Limb (tissue), 2 donors: ENCODE data around the gene TMEM120B.
"Not testable (repeated sequence)": the region's sequence is repeated elsewhere in the genome, so short reads cannot be mapped to it uniquely, and the experiment has no call there.

ENCODE experiments used
- DNase-seq, 2 donors: peaks; one replicate each; pipeline ENCODE4 v3.0.0-alpha.2; 2016; ENCODE audit errors: extremely low spot score in 2 of 2

The TMEM120B gene

GRCh38 chr12:121712461-121713256 is at the start of gene TMEM120B:
Gene TMEM120B (plus strand): TSS chr12:121712752. CDS start chr12:121712896, 144 bp downstream.
- peak; percentile 73 to 94 for DNase-seq

- DNase-seq: no peak
These were observed 49.0 kb upstream of the TMEM120B start for GRCh38 chr12:121663610-121663929.

GRCh38 chr12:121666829-121667228 is 45.7 kb upstream of the TMEM120B start:
- DNase-seq: not testable (repeated sequence)

- peak; percentile 72 to 77 for DNase-seq
These were observed 43.6 kb upstream of the TMEM120B start for GRCh38 chr12:121668750-121669520.

GRCh38 chr12:121669521-121669900 is 43.0 kb upstream of the TMEM120B start, which contains the start of gene MORN3:
Gene MORN3 (minus strand): TSS chr12:121669654. CDS start chr12:121669483, 171 bp downstream.
- no peak for DNase-seq

GRCh38 chr12:121673013-121673511 is 39.5 kb upstream of the TMEM120B start:
- DNase-seq: peak in 1 of 2 donors; percentile 70

- no peak for DNase-seq
These were observed 36.4 kb upstream of the TMEM120B start for GRCh38 chr12:121676190-121676589.

GRCh38 chr12:121678305-121678704 is 34.2 kb upstream of the TMEM120B start:
- no peak for DNase-seq

- no peak for DNase-seq
These were observed 33.7 kb upstream of the TMEM120B start for GRCh38 chr12:121678716-121679300.

GRCh38 chr12:121679661-121680197 is 32.8 kb upstream of the TMEM120B start:
- not testable (repeated sequence) for DNase-seq

- DNase-seq: no peak
These were observed 23.6 kb upstream of the TMEM120B start for GRCh38 chr12:121688966-121689365.

GRCh38 chr12:121689430-121689829 is 23.1 kb upstream of the TMEM120B start:
- no peak for DNase-seq

- DNase-seq: not testable (repeated sequence)
These were observed 19.8 kb upstream of the TMEM120B start for GRCh38 chr12:121692744-121693143.

- no peak for DNase-seq
These were observed 19.3 kb upstream of the TMEM120B start for GRCh38 chr12:121693155-121693687.

- DNase-seq: peak in 1 of 2 donors; percentile 59
These were observed 15.4 kb upstream of the TMEM120B start for GRCh38 chr12:121697093-121697698.

- DNase-seq: not testable (repeated sequence)
These were observed 14.7 kb upstream of the TMEM120B start for GRCh38 chr12:121697861-121698260.

- DNase-seq: no peak
These were observed 10.8 kb upstream of the TMEM120B start for GRCh38 chr12:121701667-121702277.

- no peak for DNase-seq
These were observed 9.6 kb upstream of the TMEM120B start for GRCh38 chr12:121702944-121703343.

GRCh38 chr12:121705514-121705913 is 7.0 kb upstream of the TMEM120B start:
- no peak for DNase-seq

GRCh38 chr12:121708313-121709063 is 4.1 kb upstream of the TMEM120B start:
- no peak for DNase-seq
